SK-N-SH treated with all-trans-retinoic acid at 6 μM for 48 hours (cell line): ENCODE measurements around the gene HTR4.

Experiments
- ARNTL ChIP-seq: fragments of 450-650 bp; formaldehyde crosslinking; IDR thresholded peaks from 2 replicates; pipeline ENCODE4 v1.5.0; 2020; ENCODE audit warnings: low read depth, mild to moderate bottlenecking, moderate library complexity, borderline replicate concordance
- CREB5 ChIP-seq: fragments of 250-450 bp; sonication (Bioruptor Pico); IDR thresholded peaks from 2 replicates; pipeline ENCODE4 v1.5.1; 2020; ENCODE audit warnings: low read depth, mild to moderate bottlenecking, moderate library complexity
- CSRNP3 ChIP-seq: fragments of 250-450 bp; sonication (Bioruptor Pico); IDR thresholded peaks from 2 replicates; pipeline ENCODE4 v1.5.1; 2021; ENCODE audit warnings: mild to moderate bottlenecking, moderate library complexity
- POU6F1 ChIP-seq: fragments of 250-450 bp; sonication (Bioruptor Pico); IDR thresholded peaks from 2 replicates; pipeline ENCODE4 v1.8.0; 2021; ENCODE audit warnings: low read depth, mild to moderate bottlenecking, moderate library complexity, borderline replicate concordance
- PPARA ChIP-seq: fragments of 250-450 bp; sonication (Bioruptor Pico); IDR thresholded peaks from 2 replicates; pipeline ENCODE4 v1.5.0; 2020; ENCODE audit warnings: mild to moderate bottlenecking, borderline replicate concordance
- TOX ChIP-seq: fragments of 250-450 bp; sonication (Bioruptor Pico); IDR thresholded peaks from 2 replicates; pipeline ENCODE4 v1.8.0; 2021; ENCODE audit warnings: mild to moderate bottlenecking, moderate library complexity, borderline replicate concordance
- ZC3H10 ChIP-seq: fragments of 250-450 bp; sonication (Bioruptor Pico); IDR thresholded peaks from 2 replicates; pipeline ENCODE4 v1.5.1; 2021; ENCODE audit warnings: mild to moderate bottlenecking, moderate library complexity
- ZFP3 ChIP-seq: fragments of 250-450 bp; sonication (Bioruptor Pico); IDR thresholded peaks from 2 replicates; pipeline ENCODE4 v1.5.0; 2020; ENCODE audit warnings: mild to moderate bottlenecking, moderate library complexity
- ZFP30 ChIP-seq: fragments of 450-650 bp; formaldehyde crosslinking; IDR thresholded peaks from 2 replicates; pipeline ENCODE4 v1.5.0; 2022; ENCODE audit warnings: mild to moderate bottlenecking, moderate library complexity
- ZNF70 ChIP-seq: fragments of 450-650 bp; formaldehyde crosslinking; IDR thresholded peaks from 2 replicates; pipeline ENCODE4 v1.5.0; 2020; ENCODE audit warnings: mild to moderate bottlenecking, moderate library complexity

- no peak for TF ChIP-seq ZNF70 (CRISPR knock-in tag)
- no peak for TF ChIP-seq ZFP30 (CRISPR knock-in tag)
- no peak for TF ChIP-seq TOX (CRISPR knock-in tag)
- no peak for TF ChIP-seq ARNTL (CRISPR knock-in tag)
- TF ChIP-seq POU6F1 (CRISPR knock-in tag), result no peak
- TF ChIP-seq ZC3H10 (CRISPR knock-in tag), result no peak
- TF ChIP-seq PPARA (CRISPR knock-in tag), result no peak
- no peak for TF ChIP-seq ZFP3 (CRISPR knock-in tag)
- TF ChIP-seq CREB5 (CRISPR knock-in tag), result no peak
- no peak for TF ChIP-seq CSRNP3 (CRISPR knock-in tag)
Measured at GRCh38 chr5:148459669-148460068, 194.7 kb downstream of the HTR4 start.
